ENCODE results near the gene WDR37.

- TF ChIP-seq, protein P1, sequence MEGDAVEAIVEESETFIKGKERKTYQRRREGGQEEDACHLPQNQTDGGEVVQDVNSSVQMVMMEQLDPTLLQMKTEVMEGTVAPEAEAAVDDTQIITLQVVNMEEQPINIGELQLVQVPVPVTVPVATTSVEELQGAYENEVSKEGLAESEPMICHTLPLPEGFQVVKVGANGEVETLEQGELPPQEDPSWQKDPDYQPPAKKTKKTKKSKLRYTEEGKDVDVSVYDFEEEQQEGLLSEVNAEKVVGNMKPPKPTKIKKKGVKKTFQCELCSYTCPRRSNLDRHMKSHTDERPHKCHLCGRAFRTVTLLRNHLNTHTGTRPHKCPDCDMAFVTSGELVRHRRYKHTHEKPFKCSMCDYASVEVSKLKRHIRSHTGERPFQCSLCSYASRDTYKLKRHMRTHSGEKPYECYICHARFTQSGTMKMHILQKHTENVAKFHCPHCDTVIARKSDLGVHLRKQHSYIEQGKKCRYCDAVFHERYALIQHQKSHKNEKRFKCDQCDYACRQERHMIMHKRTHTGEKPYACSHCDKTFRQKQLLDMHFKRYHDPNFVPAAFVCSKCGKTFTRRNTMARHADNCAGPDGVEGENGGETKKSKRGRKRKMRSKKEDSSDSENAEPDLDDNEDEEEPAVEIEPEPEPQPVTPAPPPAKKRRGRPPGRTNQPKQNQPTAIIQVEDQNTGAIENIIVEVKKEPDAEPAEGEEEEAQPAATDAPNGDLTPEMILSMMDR (IDR thresholded peaks at IDR 0.05): no peak
- no peak for TF ChIP-seq POLR2A (IDR thresholded peaks at IDR 0.05)
Observed at GRCh38 chr10:1103551-1103950, 47.4 kb downstream of the WDR37 start.

Measured in uterus (tissue), 2 donors.